HG02938 (cell line): ENCODE results near the gene CAPN8.

Source experiments
- ATAC-seq: cut with Tn5 transposase; IDR thresholded peaks from one replicate; pipeline ENCODE4 v1.9.1; 2021; ENCODE audit warnings: mild to moderate bottlenecking, moderate library complexity; ENCODE audit not compliant: unreplicated experiment

Gene CAPN8

DNA sequence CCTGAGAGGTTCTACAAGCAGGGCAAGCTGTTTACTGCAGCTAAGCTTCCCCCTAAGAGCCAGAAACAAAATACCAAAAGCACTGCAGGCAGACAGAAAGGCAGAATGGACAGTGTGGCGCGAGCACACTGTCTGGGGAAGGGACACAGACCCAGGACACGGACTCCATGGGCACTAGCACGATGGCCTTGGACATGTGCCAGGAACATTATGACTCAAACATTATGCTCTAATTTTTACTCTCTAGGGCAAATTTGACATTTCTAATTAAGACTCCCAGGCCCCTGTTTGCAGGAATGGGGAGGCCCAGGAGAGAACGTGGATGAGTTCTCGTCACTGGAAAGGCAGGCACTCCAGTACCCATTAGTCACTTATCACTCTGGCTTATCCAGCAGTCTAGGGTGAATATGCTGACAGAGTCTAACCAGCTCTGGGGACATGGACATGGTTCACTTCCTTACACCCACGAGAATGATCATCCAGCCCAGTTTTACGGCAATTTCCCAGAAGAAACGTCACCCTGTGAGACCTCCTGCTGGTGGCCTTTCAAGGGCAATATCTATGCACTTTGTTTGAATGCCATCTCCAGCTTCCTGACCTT is 45.1 kb downstream of the CAPN8 start:
- ATAC-seq: no peak

DNA sequence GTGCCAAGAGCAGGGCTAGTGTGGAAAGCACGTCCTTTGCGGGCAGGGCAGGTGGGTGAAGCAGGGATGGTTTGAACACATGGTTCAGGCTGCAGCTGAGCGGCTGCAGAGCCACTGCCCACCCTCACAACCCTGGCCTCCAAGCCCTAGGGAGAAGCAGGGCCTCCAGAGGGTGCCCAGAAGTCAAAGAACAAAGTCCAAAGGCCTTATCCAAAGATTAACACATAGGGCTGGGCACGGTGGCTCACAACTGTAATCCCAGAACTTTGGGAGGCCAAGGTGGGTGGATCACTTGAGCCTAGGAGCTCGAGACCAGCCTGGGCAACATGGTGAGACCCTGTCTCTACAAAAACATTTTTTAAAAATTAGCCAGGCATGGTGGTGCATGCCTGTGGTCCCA is 46.8 kb downstream of the CAPN8 start:
- no peak for ATAC-seq

DNA sequence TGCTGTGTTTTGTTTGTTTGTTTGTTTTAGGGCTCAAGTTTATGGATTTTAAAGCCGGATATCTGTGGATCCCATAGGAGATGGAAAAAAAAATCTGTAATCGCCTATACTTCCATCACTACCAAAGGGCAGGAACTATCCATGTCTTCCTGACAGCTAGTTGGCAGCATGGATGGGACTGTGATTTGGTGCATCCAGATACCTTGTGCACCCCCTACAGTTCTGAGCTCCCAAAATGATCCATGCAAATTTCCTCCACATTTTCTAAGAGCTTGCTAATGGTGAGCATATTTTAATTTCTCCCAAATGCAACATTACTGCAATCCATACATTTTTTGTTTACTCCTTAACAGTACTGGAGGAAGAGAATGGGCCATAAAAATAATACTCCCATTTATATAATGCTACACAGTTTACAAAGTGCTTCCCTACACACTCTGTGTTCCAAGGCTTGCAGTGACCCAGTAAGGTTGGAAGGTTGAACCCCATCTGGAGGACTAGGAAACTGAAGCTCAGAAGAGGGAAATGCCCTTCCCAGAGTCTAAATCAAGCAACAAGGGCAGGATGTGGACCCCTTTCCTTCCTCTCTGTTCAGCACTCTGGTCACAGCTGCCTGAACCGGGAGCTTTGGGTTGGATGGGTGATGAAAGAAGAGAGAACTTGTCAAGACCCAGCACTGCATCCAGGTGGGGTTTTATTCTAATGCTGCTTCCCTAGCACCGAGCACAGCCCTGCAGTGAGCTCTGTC is 48.0 kb downstream of the CAPN8 start:
- no peak for ATAC-seq

GRCh38 chr1:223616586-223616985 is 48.9 kb downstream of the CAPN8 start:
- no peak for ATAC-seq

DNA sequence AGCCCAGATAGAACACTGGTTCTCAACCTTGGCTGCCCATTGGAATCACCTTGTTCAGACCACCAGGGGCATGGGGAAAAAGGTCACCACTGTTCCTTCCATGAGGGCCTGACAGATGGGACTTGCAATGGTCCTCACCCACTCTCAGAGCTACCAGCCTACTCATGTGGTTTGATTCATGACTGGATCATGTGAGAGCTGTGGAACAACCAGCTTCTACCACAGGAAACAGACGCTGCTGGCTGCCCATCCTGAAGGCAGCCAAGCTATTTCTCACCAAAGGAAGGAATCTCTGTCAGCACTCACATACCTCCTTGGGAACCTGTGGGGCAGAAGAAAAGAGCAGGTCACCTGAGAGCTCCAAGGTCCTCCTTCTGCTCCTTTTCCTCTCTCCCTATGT is 53.6 kb downstream of the CAPN8 start:
- ATAC-seq: no peak

DNA sequence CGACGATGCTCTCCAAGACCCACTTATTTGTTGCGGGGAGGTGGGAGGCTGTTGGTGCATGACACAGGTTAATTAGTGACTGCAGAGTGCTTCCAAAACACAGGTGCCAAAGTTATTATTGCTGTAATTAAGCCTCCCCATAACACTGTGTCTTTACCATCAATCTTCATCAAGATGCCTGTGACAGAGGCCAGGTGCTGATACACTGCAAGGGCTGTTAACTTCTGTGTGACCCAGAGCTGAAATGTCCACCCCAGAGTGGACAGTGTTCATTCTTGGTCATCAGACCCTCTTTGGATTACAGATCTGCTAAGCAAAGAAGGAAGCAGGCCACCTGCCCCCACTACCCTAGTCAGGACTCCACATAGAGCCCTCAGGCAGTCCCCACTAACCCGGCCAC is 55.5 kb downstream of the CAPN8 start:
- ATAC-seq: no peak

- ATAC-seq: no peak
Measured at GRCh38 chr1:223609066-223609465, 56.4 kb downstream of the CAPN8 start.

GRCh38 chr1:223558512-223558911 is 107.0 kb downstream of the CAPN8 start:
- ATAC-seq: no peak

GRCh38 chr1:223557130-223557475 is 108.4 kb downstream of the CAPN8 start:
- ATAC-seq: no peak

- peak; percentile 87 for ATAC-seq
Measured at GRCh38 chr1:223556414-223557129, 108.9 kb downstream of the CAPN8 start.

DNA sequence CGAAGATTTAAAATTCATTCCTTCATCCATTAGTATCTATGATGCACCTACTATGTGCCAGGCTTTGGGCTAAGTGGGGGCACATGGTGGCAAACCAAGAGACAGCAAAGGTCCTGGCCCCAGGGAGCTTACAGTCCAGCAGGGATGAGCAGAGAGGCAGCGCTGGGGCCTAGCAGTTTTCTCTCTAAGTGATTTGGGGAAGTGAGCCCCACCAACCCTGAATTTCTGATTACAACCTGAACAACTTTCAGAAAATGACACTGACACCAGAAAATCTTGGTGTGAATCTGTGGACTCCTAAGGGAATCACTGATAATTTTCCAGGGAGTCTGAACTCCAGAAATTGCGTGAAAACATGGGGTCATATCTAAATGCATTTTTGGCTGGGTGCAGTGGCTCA is 111.5 kb downstream of the CAPN8 start:
- ATAC-seq: no peak

- ATAC-seq: no peak
Measured at GRCh38 chr1:223551610-223552009, 113.9 kb downstream of the CAPN8 start.

DNA sequence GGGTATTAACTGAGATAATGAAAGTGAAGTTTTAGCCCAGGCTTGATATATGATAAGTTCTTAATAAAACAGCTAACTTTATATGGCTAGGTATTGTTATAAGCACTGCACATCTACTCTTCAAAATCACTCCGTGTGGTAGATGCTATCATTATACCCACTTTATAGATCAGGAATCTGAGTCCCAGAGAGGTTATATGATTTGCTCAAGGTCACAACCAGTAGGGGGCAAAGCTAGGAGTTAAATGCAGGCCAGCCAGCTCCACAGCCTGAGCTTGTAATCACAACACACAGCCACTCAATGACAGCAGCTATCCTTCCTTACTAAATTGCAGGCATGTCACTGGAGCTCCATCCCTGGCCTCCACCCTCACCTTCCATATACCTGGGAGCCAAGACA is 115.8 kb downstream of the CAPN8 start:
- ATAC-seq: no peak

- ATAC-seq: no peak
Measured at GRCh38 chr1:223547316-223548114, 118.0 kb downstream of the CAPN8 start.

GRCh38 chr1:223545343-223545742 is 120.2 kb downstream of the CAPN8 start:
- no peak for ATAC-seq

DNA sequence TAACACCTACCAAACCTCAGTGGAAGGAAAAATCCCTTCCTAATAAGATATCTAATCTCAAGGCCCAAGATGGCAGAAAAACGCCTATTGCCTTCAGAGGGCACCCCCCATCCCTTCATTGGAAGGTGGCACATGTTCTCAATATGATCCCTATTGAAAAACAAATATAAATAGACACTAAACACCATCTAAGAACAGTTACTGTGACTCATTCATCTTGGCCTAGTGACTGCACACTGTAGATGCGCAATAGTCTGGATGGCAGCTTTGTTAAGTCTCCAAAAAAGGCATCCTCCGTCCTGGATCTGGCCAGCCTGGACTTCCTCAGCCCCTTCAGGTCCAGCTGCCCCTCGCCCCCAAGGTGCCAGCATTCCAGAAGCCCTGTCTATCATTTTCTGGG is 121.9 kb downstream of the CAPN8 start:
- no peak for ATAC-seq

DNA sequence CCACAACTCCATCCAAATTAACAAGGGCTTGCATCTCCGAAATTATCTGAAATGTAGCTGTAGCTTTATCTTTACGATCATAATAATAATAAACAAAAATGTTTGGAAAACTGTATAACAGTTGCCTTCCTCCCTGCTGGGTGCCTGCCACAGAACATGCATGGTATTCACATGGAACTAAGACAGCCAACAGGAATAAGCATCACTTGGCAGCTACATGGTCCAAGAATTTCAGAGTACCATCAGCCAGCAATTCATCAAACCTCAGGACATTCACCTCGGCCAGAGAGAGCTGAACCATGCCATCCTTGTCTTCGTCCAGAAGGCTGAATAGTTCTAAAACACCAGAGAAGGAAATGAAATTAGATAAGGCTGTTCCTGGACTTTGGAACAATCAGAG is 122.7 kb downstream of the CAPN8 start:
- no peak for ATAC-seq

GRCh38 chr1:223540485-223541106 is 124.9 kb downstream of the CAPN8 start:
- ATAC-seq: no peak

DNA sequence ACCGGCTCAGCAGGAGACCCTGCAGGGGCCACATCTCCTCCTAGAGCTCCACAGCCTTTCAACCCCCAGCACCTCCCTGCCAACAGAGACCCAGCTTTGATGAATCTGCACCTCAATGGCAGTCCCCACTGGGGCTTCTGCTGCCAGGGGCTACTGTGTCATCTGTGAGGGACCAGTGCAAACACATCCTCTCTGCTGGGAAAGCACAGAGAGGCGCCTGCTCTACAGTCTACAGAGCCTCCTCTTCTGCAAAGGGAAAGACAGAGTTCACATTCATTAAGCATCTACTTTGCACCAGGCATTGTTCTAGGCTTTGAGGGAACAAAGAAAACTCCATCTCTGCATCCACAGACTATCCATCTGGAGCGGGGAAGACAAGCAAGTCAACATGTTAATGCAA is 125.8 kb downstream of the CAPN8 start:
- ATAC-seq: no peak

DNA sequence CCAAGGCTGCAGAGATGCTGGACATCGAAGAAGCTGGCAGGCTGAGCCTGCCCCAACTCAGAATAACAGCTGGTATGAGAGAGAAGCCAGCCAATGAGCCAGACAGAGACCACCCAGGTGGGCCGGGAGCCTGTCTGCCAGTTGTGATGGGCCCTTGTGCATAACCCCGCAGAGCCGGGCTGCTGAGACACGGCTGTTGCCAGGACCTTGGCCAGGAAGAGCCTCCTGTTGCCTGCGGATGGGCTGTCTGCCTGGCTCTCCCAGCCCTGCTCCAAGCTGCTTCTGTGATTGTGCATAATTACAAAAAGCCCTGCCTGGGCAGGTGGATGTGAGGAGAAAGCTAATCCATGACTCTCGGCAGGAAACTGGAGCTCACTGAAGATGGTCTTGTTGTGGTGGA is 126.5 kb downstream of the CAPN8 start:
- no peak for ATAC-seq

DNA sequence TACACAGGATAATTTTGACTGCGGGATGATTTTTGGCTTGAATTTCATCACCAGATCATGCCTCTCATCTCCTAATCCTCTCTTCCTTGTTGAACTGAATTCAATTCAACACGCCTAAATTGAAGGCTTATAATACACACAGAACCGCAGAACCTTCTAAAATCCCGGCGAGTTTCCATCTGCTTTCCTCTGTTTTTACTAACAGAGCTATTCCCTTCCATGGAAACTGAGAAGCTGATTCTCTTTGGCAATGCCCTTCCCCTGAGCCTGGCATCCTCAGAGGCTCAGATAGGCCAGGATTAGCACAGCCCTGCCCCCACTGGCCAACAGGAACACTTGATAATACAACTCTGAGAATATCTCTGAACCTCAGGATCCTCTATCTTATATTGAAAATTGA is 130.2 kb downstream of the CAPN8 start:
- no peak for ATAC-seq
